GM21619 (cell line): ENCODE results near the gene NPAS2.

Experiments used
- ATAC-seq: cut with Tn5 transposase; IDR thresholded peaks from one replicate; pipeline ENCODE4 v1.9.1; 2021; ENCODE audit not compliant: unreplicated experiment

NPAS2 gene

DNA sequence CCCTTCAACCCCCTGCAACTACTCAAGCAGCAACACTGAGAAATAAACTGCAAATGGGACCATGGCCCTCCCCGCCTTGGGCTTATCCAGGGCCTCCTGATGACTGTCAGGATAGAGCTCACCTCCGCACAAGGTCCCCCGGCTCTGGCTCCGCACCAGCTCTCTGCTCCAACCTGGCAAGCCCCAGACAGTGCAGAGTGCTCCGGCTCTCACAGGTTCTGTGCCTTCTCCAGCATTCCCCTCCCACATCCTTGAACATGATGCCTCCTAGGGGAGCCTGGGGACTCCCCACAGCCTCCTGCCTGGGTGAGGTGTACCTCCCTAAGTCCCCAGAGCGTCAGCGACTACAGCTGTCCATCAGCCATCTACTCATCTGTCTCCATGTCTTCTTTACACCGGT is 26.7 kb upstream of the NPAS2 start:
- ATAC-seq, result no peak

- no peak for ATAC-seq
Observed at GRCh38 chr2:100793982-100794381, 26.0 kb upstream of the NPAS2 start.

- ATAC-seq, result no peak
Observed at GRCh38 chr2:100796499-100797100, 23.3 kb upstream of the NPAS2 start.

- ATAC-seq, result no peak
Observed at GRCh38 chr2:100799686-100800085, 20.3 kb upstream of the NPAS2 start.

- ATAC-seq, result no peak
Observed at GRCh38 chr2:100800915-100801314, 19.0 kb upstream of the NPAS2 start.

GRCh38 chr2:100801402-100801801 is 18.5 kb upstream of the NPAS2 start:
- ATAC-seq, result no peak

GRCh38 chr2:100802066-100802465 is 17.9 kb upstream of the NPAS2 start:
- no peak for ATAC-seq

DNA sequence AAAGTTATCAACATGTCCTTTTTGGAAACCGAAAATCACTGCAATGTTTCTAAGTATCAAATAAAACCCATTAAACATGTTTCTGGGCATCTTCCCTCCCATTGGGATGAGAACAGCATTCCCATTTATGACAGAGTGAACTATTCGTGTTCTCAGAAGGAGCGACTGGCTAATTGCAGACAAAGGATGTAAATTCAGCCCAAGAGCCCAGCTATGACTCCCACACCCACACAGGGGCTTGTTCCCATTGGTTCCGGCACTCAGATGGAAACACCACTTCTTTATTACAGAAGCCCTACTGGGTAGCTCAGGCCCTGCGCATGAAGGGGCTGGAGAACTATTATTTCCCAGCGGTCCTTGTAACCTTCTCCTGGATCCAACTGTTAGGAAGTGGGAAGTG is 16.6 kb upstream of the NPAS2 start:
- no peak for ATAC-seq

DNA sequence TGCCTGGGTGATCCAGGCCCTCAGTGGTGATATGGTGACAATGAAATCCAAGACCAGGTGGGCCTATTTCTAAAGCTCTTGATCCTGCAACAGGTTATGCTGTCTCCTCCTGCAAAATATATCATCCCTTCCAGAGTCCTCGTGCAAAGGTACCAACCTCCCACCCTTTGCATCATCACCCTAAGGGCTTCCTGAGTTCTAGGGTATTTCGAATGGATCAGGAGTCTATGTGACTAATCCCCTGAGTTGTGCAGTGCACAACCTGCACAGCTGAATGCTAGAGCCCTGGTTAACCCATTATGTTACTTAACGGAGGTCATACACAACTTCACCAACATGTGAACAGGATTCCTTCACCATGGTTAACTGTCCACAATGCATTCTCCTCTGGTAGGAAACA is 13.4 kb upstream of the NPAS2 start:
- no peak for ATAC-seq

DNA sequence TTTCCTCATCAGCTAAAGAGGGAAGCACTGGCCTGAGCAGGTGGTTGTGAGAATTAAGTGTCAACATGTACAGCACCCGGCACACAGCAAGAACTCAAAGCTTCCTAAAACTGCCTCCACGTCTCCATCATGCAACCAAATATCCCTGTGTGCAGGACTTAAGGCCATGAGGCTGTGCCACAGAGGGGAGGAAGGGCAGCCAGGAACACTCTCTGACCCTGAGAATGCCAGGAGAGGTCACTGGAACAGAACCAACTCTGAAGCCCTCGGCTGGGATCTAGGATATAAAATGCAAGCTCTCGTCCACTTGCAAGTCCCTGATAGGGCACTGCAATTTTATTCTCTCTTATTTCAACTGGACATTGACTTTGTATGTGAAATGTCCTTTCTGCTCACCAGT is 12.2 kb upstream of the NPAS2 start:
- ATAC-seq, result no peak

- no peak for ATAC-seq
Observed at GRCh38 chr2:100808582-100808981, 11.4 kb upstream of the NPAS2 start.

DNA sequence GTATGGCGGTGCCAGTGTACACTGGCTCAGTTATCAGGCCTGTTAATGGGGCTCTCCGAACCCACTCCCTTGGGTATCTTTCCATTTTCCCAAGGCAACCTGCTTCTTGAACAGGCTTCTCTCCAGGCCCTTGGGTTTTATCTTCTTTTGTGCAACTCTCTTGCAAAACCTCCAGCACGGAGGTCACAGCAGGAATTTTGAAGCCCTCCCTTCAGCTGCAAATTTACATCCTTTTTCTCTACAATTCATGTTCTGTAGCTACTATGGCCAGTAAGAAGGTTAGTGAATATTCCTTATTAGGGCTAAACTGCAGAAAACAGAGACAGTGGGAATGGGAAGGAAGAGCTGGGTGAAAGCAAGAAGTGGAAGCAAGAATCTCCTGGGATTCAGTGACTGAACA is 10.4 kb upstream of the NPAS2 start:
- no peak for ATAC-seq

- ATAC-seq, result no peak
Observed at GRCh38 chr2:100810603-100811145, 9.3 kb upstream of the NPAS2 start.

GRCh38 chr2:100812116-100812515 is 7.8 kb upstream of the NPAS2 start:
- no peak for ATAC-seq

DNA sequence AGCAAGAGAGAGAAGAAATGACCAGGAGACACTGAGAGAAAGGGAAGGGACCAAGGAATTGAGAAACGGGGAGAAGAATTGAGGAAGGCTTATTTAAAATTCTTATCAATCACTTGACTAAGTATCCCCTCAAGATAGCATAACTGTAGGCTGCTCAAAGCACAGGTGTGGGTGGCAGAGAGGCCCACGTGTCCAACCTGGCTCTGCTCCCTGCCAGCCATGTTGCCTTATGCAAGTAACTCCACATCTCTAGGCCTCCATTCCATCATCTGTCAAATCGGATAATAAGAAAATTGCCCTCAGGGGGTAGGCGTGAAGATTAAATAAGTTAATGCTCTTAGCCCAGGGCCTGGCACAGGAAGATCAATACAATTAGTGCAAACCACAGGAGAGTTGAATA is 7.4 kb upstream of the NPAS2 start:
- ATAC-seq, result no peak

- no peak for ATAC-seq
Observed at GRCh38 chr2:100813527-100813926, 6.4 kb upstream of the NPAS2 start.

- ATAC-seq, result no peak
Observed at GRCh38 chr2:100814043-100814442, 5.9 kb upstream of the NPAS2 start.

DNA sequence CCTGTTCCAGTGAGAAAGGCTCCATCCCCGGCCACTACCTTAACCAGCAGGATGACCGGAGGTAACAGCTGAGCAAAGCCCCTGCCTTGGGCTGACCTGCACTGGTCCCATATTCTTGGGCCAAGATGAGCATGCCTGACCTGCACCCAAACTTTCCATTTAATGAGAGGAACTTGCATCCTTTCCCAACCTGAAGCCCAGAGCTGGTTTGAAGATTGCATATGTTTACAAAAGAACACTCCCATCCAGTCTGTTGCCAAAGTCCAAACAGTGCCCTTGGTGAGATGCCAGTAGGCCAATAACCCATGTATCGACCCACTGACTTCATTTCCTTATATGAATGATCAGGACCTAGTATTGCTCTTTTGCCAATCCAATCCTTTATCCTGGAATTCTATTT is 5.5 kb upstream of the NPAS2 start:
- ATAC-seq, result no peak

GRCh38 chr2:100817388-100817985 is 2.5 kb upstream of the NPAS2 start:
- no peak for ATAC-seq

GRCh38 chr2:100818003-100818605 is 1.8 kb upstream of the NPAS2 start:
- no peak for ATAC-seq

DNA sequence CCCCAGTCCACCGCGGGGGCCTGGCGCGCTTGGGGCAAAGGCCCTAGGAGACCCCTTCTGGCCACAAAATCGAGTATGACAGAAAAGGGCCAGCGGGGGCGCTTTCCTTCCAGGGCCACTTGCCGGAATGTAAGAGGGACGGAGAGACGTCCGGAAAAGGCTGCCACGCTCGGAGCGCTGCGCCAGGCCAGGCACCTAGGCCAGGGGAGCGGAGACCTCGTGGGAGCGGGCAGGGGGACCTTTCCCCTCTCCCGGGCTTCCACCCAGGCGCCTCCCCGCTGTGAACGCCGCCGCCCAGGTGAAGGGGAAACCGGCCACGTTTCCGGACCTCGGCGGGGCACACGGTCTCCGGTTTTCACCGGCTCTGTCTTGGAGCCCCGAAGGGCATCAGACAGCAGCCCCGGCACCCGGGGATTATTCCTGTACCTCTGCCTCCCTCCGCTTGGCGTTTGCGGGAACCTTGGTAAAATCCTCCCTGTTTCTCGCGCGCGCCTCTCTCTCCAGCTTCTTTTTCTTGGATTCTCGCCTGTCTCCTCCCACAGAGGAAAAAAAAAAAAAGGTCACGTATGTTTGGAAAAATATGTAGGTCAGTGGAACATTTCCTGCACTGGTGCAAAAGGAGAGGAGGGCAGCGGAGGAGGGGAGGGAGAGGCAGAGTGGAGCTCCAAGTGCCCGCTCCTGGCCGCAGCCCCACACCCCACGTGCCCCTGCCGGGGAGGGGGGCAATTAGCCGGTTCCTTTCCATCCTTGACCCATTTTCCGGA is 1.2 kb upstream of the NPAS2 start:
- ATAC-seq, result no peak

- no peak for ATAC-seq
Observed at GRCh38 chr2:100820273-100820522, 259 bp downstream of the NPAS2 start.
